ENCODE measurements around the gene BLOC1S6.

- TF ChIP-seq, protein P1, sequence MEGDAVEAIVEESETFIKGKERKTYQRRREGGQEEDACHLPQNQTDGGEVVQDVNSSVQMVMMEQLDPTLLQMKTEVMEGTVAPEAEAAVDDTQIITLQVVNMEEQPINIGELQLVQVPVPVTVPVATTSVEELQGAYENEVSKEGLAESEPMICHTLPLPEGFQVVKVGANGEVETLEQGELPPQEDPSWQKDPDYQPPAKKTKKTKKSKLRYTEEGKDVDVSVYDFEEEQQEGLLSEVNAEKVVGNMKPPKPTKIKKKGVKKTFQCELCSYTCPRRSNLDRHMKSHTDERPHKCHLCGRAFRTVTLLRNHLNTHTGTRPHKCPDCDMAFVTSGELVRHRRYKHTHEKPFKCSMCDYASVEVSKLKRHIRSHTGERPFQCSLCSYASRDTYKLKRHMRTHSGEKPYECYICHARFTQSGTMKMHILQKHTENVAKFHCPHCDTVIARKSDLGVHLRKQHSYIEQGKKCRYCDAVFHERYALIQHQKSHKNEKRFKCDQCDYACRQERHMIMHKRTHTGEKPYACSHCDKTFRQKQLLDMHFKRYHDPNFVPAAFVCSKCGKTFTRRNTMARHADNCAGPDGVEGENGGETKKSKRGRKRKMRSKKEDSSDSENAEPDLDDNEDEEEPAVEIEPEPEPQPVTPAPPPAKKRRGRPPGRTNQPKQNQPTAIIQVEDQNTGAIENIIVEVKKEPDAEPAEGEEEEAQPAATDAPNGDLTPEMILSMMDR (IDR thresholded peaks at IDR 0.05): no peak
- peak in 2 of 4 donors; percentile 22 to 52 for TF ChIP-seq POLR2A (IDR thresholded peaks at IDR 0.05)
These were observed 50.4 kb downstream of the BLOC1S6 start for GRCh38 chr15:45637552-45638033.
